Measurements from ENCODE around the gene NTHL1. TPM values are rescaled to one million over a fixed set of nuclear protein-coding genes. Genes with fewer than 3 reads are reported as not detected.
"Not testable (repeated sequence)": the region's sequence is repeated elsewhere in the genome, so short reads cannot be mapped to it uniquely, and the experiment has no call there.

NTHL1 gene
- total and polyA plus RNA-seq, 5 experiments from 2014 or later, result 9.1 to 20.0 (median 13.1) TPM

- Mint-ChIP-seq H3K27ac (peak overlapping the region in 2 of 10 donors; percentile 21 to 34), H3K4me3 (no peak overlapping the region), H3K36me3 (no peaks in the 10 kb centered on the region), H3K27me3 (no peaks in the 10 kb centered on the region), H3K9me3 (no peaks in the 10 kb centered on the region), H3K4me1 (peaks cover 0 to 8% (median 2%) of the 10 kb centered on the region in 4 donors)
- ATAC-seq (no peak), DNase-seq (no peak)
- POLR2A ChIA-PET, result interaction anchor here (0.8 to 1.0 kb wide), 2 partner anchors 9 to 10 kb away, joined by 3 read pairs; no protein-coding TSS in a partner anchor
Observed at GRCh38 chr16:2034696-2035430, 12.8 kb downstream of the NTHL1 start.

GRCh38 chr16:2033909-2034695 lies 13.5 kb downstream of the NTHL1 start:
- not testable (repeated sequence) for ATAC-seq, H3K4me1 Mint-ChIP-seq, H3K9me3 Mint-ChIP-seq, H3K27me3 Mint-ChIP-seq, DNase-seq, H3K36me3 Mint-ChIP-seq
- POLR2A ChIA-PET, result interaction anchor here (1.8 kb wide), 1 partner anchor 121 kb away, joined by 5 read pairs; the partner anchor contains the start of gene TRAF7
- H3K27ac Mint-ChIP-seq, result peak overlapping the region in 3 of 10 donors; percentile 25 to 87 (median 48)
- H3K4me3 Mint-ChIP-seq, result peak overlapping the region in 3 of 10 donors; percentile 22 to 50 (median 27)

DNA sequence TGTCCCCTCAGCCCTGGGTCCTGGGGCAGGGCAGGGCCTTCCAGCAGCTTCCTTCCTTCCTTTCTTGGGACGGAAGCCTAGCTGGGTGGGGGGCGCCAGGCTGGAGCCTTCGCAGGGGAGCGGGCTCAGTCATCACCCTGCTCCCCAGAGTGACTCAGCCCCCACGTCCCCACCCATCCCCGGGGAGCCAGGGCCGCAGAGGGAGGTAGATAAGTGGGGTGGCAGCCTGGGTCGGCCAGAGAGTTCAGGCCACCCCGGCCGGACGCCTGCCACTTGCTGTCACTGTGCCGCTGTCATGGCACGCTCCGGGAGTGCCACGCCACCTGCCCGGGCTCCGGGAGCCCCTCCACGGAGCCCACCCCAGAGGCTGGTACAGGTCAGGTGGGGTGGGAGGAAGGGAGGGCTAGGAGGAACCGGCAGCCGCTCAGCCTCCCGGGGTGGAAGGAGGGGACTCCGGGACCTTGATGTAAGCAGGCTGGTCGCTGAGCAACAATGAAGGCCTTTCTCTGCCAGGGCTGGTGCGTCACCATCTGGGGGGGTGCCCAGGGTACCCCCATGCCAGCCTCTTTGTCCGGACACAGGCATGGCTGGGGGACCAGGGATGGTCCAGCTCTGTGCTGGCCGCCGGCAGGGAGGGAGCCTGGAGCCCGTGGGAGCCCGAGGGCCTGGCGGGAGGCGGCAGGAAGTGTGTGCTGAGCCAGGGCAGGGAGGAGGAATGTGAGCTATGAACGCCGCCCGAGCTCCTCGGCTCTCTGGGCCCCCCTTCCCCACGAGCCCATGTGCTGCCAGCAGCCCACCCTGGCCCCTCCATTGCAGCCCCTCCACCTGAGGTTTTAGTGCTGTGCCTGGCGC lies 14.4 kb downstream of the NTHL1 start:
- no peaks in the 10 kb centered on the region for H3K9me3 Mint-ChIP-seq
- H3K4me1 Mint-ChIP-seq, result peaks cover 0 to 8% (median 2%) of the 10 kb centered on the region in 4 donors
- H3K27me3 Mint-ChIP-seq, result no peaks in the 10 kb centered on the region
- ATAC-seq, result peak; percentile 78 to 87
- peak in 3 of 10 donors; percentile 20 to 38 (median 31) for DNase-seq
- no peaks in the 10 kb centered on the region for H3K36me3 Mint-ChIP-seq
- POLR2A ChIA-PET, result interaction anchor here (1.8 kb wide), 1 partner anchor 122 kb away, joined by 5 read pairs; the partner anchor contains the start of gene TRAF7
- peak overlapping the region in 7 of 10 donors; percentile 18 to 57 (median 38) for H3K4me3 Mint-ChIP-seq
- H3K27ac Mint-ChIP-seq, result peak overlapping the region in 4 of 10 donors; percentile 25 to 87 (median 62)

DNA sequence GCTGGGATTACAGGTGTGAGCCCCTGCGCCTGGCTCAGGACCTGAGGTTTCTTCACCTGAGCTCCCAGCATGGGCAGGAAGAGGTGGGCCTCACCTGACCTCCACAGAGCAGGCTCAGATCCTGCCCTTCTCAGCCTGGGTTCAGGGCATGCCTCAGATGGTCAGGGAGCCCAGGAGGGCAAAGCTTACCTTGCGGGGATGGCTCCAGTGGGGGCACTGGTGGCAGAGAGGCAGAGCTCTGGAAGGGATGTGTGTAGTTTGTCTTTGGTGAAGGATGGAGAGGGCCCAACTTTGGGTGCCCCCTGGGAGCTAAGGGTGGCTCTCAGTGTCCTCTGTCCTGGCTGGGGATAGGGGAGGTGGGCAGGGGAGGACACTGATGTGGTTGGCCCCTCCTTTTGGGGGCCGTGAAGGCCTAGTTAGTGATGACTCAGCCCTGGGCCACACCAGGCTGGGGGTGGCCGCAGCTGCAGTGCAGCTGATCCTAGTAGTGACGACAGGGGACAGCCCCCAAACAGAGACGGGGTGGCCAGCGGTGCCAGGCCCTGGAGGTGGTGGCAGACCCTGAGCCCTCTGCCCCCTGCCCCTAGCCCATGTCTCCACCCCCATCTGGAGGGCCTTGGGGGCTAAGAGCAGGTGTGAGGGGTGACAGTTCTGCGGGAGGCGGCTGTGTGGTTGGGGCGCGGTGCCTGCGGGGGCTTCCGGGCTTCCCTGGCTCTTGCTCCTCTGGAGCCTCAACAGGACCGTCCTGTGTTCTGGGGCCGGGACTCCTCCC lies 15.2 kb downstream of the NTHL1 start:
- H3K36me3 Mint-ChIP-seq, result no peaks in the 10 kb centered on the region
- peaks cover 0 to 8% (median 5%) of the 10 kb centered on the region in 4 donors for H3K4me1 Mint-ChIP-seq
- no peak for DNase-seq
- no peaks in the 10 kb centered on the region for H3K27me3 Mint-ChIP-seq
- ATAC-seq, result peak; percentile 10 to 29
- H3K27ac Mint-ChIP-seq, result peak overlapping the region in 4 of 10 donors; percentile 15 to 83 (median 82)
- no peaks in the 10 kb centered on the region for H3K9me3 Mint-ChIP-seq
- POLR2A ChIA-PET, result interaction anchor here (0.7 to 1.8 kb wide), 3 partner anchors 121 to 529 kb away, joined by 3 to 5 read pairs (median 3); partner anchors contain the start of gene TRAF7
- peak overlapping the region in 2 of 10 donors; percentile 26 to 62 for H3K4me3 Mint-ChIP-seq

DNA sequence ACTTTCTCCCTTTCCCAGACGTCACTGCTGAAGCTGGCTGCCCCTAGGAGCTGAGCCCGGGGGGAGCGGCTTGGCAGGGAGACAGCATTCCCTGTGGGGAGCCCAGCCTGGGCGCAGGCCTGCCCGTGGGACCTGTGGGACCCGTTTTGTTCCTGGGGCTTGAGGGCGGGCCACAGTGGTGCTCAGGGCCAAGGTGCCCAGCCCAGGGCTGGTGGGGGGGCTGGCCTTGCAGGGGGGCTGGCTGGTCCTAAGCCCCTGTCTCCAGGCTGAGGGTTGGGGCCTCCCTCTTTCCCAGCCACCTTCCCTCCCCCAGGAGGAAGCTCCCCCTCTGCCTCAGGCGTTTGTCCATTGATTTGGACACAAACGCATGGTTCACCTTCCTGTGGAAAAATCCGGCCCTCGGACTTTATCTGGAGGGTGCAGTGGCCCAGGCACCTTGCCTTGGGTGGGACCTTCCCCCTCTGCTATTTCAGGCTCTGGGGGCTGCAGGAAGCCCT lies 16.5 kb downstream of the NTHL1 start:
- H3K4me1 Mint-ChIP-seq, result peaks cover 0 to 9% (median 6%) of the 10 kb centered on the region in 4 donors
- no peak overlapping the region for H3K4me3 Mint-ChIP-seq
- H3K27ac Mint-ChIP-seq, result no peak overlapping the region
- H3K27me3 Mint-ChIP-seq, result no peaks in the 10 kb centered on the region
- POLR2A ChIA-PET, result interaction anchor here (0.7 to 1.2 kb wide), 3 partner anchors 16 to 124 kb away, joined by 3 to 7 read pairs (median 5); partner anchors contain the start of genes NTHL1, TRAF7 and TSC2
- no peak for ATAC-seq
- no peaks in the 10 kb centered on the region for H3K36me3 Mint-ChIP-seq
- H3K9me3 Mint-ChIP-seq, result no peaks in the 10 kb centered on the region
- no peak for DNase-seq

GRCh38 chr16:2030036-2030435 lies 17.6 kb downstream of the NTHL1 start:
- H3K27me3 Mint-ChIP-seq, result no peaks in the 10 kb centered on the region
- POLR2A ChIA-PET, result interaction anchor here (0.6 to 1.2 kb wide), 2 partner anchors 15 to 125 kb away, joined by 3 to 4 read pairs; partner anchors contain the start of gene TRAF7
- no peak overlapping the region for H3K27ac Mint-ChIP-seq
- DNase-seq (no peak), ATAC-seq (no peak)
- H3K4me1 Mint-ChIP-seq, result peaks cover 1 to 18% (median 8%) of the 10 kb centered on the region in 4 donors
- no peaks in the 10 kb centered on the region for H3K9me3 Mint-ChIP-seq
- no peaks in the 10 kb centered on the region for H3K36me3 Mint-ChIP-seq
- no peak overlapping the region for H3K4me3 Mint-ChIP-seq

- POLR2A ChIA-PET, result no interaction called here
- DNase-seq (no peak), ATAC-seq (no peak)
- Mint-ChIP-seq H3K27me3 (no peaks in the 10 kb centered on the region), H3K9me3 (no peaks in the 10 kb centered on the region), H3K4me3 (no peak overlapping the region), H3K36me3 (no peaks in the 10 kb centered on the region), H3K4me1 (peaks cover 1 to 20% (median 8%) of the 10 kb centered on the region in 4 donors), H3K27ac (no peak overlapping the region)
Observed at GRCh38 chr16:2029350-2029749, 18.3 kb downstream of the NTHL1 start.

GRCh38 chr16:2028620-2029220 lies 18.9 kb downstream of the NTHL1 start:
- Mint-ChIP-seq H3K9me3 (no peaks in the 10 kb centered on the region), H3K27ac (peak overlapping the region in 1 of 10 donors; percentile 59), H3K4me1 (peaks cover 5 to 24% (median 13%) of the 10 kb centered on the region in 4 donors), H3K36me3 (no peaks in the 10 kb centered on the region), H3K4me3 (no peak overlapping the region), H3K27me3 (no peaks in the 10 kb centered on the region)
- ATAC-seq, result no peak
- POLR2A ChIA-PET, result interaction anchor here (1.4 to 3.1 kb wide), 2 partner anchors 64 to 126 kb away, joined by 6 to 21 read pairs; partner anchors contain the start of genes RPS2 and TRAF7
- DNase-seq, result no peak

DNA sequence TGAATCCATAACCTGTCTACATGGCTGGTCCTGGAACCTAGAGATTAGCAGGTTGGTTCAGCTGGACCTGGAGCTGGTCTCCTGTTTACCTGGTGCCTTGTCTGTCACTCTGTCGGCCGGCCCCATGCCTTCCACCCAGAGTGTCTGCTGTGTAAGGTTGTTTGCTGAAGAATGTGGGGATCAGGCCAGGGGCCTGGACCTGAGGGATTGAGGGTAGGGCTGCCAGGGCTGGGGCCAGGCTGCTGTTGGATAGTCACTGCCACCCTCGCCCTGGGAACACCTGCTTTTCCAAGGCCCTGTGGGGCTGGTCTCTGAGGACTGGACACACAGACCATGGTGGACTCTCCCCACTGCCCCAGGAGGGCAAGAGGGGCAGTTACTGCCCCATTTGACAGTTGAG lies 19.5 kb downstream of the NTHL1 start:
- ATAC-seq, result no peak
- Mint-ChIP-seq H3K36me3 (no peaks in the 10 kb centered on the region), H3K4me1 (peaks cover 5 to 28% (median 15%) of the 10 kb centered on the region in 4 donors), H3K27ac (peak overlapping the region in 3 of 10 donors; percentile 17 to 72 (median 38)), H3K9me3 (no peaks in the 10 kb centered on the region), H3K4me3 (peak overlapping the region in 9 of 10 donors; percentile 36 to 89 (median 75)), H3K27me3 (peaks cover 0 to 3% (median under 1%) of the 10 kb centered on the region in 5 donors)
- DNase-seq, result no peak
- POLR2A ChIA-PET, result interaction anchor here (0.6 to 3.1 kb wide), 7 partner anchors 12 to 127 kb away, joined by 3 to 21 read pairs (median 3); partner anchors contain the start of genes RPS2 and TRAF7

- ATAC-seq (peak; percentile 21 to 48), DNase-seq (peak in 3 of 10 donors; percentile 33 to 36 (median 34))
- Mint-ChIP-seq H3K4me3 (peak overlapping the region; percentile 64 to 89 (median 76)), H3K27ac (peak overlapping the region in 4 of 10 donors; percentile 52 to 87 (median 64)), H3K4me1 (peaks cover 8 to 29% (median 21%) of the 10 kb centered on the region in 4 donors), H3K36me3 (no peaks in the 10 kb centered on the region), H3K9me3 (no peaks in the 10 kb centered on the region), H3K27me3 (peaks cover 3 to 11% (median 8%) of the 10 kb centered on the region in 5 donors)
- POLR2A ChIA-PET, result interaction anchor here (0.6 to 3.1 kb wide), 11 partner anchors 11 to 178 kb away, joined by 3 to 21 read pairs (median 3); partner anchors contain the start of genes MLST8, NTHL1, RPS2 and TRAF7
Observed at GRCh38 chr16:2027024-2028010, 20.3 kb downstream of the NTHL1 start.
